ENCODE data around the gene ASTN2.

The ASTN2 gene

GRCh38 chr9:117156771-117157535, 257.9 kb downstream of the ASTN2 start:
- TF ChIP-seq CTCF (IDR thresholded peaks at IDR 0.05; ENCODE audit: low read depth, low read length, missing control alignments), result no peak
- H3K4me3 ChIP-seq (ENCODE audit: low read depth, low read length), result no peak overlapping the region
- H3K27me3 ChIP-seq (replicated peaks), result no peaks in the 10 kb centered on the region
- in situ Hi-C loops (cut with HindIII; ENCODE audit: low pct_ligation_motif_present, low sequenced_read_pairs), result no loop called here
- no peaks in the 10 kb centered on the region for H3K36me3 ChIP-seq (replicated peaks)
- H3K27ac ChIP-seq, result no peak overlapping the region
- DNase-seq, result no peak

GRCh38 chr9:117156144-117156688, 258.6 kb downstream of the ASTN2 start:
- in situ Hi-C loops (cut with HindIII; ENCODE audit: low pct_ligation_motif_present, low sequenced_read_pairs), result no loop called here
- H3K27me3 ChIP-seq (replicated peaks), result no peaks in the 10 kb centered on the region
- DNase-seq, result no peak
- no peaks in the 10 kb centered on the region for H3K36me3 ChIP-seq (replicated peaks)
- TF ChIP-seq CTCF (IDR thresholded peaks at IDR 0.05; ENCODE audit: low read depth, low read length, missing control alignments), result no peak
- no peak overlapping the region for H3K4me3 ChIP-seq (ENCODE audit: low read depth, low read length)
- H3K27ac ChIP-seq, result no peak overlapping the region

GRCh38 chr9:117153021-117153420, 261.8 kb downstream of the ASTN2 start:
- no peak overlapping the region for H3K27ac ChIP-seq
- in situ Hi-C loops (cut with HindIII; ENCODE audit: low pct_ligation_motif_present, low sequenced_read_pairs), result no loop called here
- DNase-seq, result no peak
- no peak for TF ChIP-seq CTCF (IDR thresholded peaks at IDR 0.05; ENCODE audit: low read depth, low read length, missing control alignments)
- no peaks in the 10 kb centered on the region for H3K27me3 ChIP-seq (replicated peaks)
- no peaks in the 10 kb centered on the region for H3K36me3 ChIP-seq (replicated peaks)
- H3K4me3 ChIP-seq (ENCODE audit: low read depth, low read length), result no peak overlapping the region

- TF ChIP-seq CTCF (IDR thresholded peaks at IDR 0.05; ENCODE audit: low read depth, low read length, missing control alignments), result no peak
Measured at GRCh38 chr9:117151716-117152115, 263.1 kb downstream of the ASTN2 start.

GRCh38 chr9:117149996-117150395, 264.9 kb downstream of the ASTN2 start:
- Histone ChIP-seq H3K4me3 (ENCODE audit: low read depth, low read length) (no peak overlapping the region), H3K27ac (no peak overlapping the region), H3K27me3 (replicated peaks) (no peaks in the 10 kb centered on the region), H3K36me3 (replicated peaks) (no peaks in the 10 kb centered on the region)
- no peak for DNase-seq
- in situ Hi-C loops (cut with HindIII; ENCODE audit: low pct_ligation_motif_present, low sequenced_read_pairs), result no loop called here
- no peak for TF ChIP-seq CTCF (IDR thresholded peaks at IDR 0.05; ENCODE audit: low read depth, low read length, missing control alignments)

More at GRCh38 chr9:117151716-117152115, 263.1 kb downstream of the ASTN2 start:
- in situ Hi-C loops (cut with HindIII; ENCODE audit: low pct_ligation_motif_present, low sequenced_read_pairs), result no loop called here
- Histone ChIP-seq H3K27ac (no peak overlapping the region), H3K36me3 (replicated peaks) (no peaks in the 10 kb centered on the region), H3K27me3 (replicated peaks) (no peaks in the 10 kb centered on the region), H3K4me3 (ENCODE audit: low read depth, low read length) (no peak overlapping the region)
- DNase-seq, result no peak

Measured in brain microvascular endothelial cell (primary cell).